KMS-11 (cell line): ENCODE results near the gene TBCD.

ENCODE experiments used
- H2AFZ ChIP-seq: fragments of 200-600 bp; sonication (generic); 2 replicates; pipeline ENCODE4 v1.6.1; 2016; ENCODE audit warnings: antibody characterized with exemption, mixed run types, low read depth
- H3K27ac ChIP-seq: fragments of 200-600 bp; sonication (generic); 2 replicates; pipeline ENCODE4 v1.6.1; 2016; ENCODE audit warnings: mild to moderate bottlenecking, mixed run types
- H3K27me3 ChIP-seq: fragments of 200-600 bp; sonication (generic); 2 replicates; pipeline ENCODE4 v1.6.1; 2017; ENCODE audit warnings: mild to moderate bottlenecking, low read depth, mixed run types, moderate library complexity; ENCODE audit not compliant: insufficient read depth
- H3K36me3 ChIP-seq: fragments of 200-600 bp; sonication (generic); 2 replicates; pipeline ENCODE4 v1.6.1; 2017; ENCODE audit warnings: mild to moderate bottlenecking, mixed run types; ENCODE audit not compliant: insufficient read depth
- H3K4me1 ChIP-seq: fragments of 200-600 bp; sonication (generic); 2 replicates; pipeline ENCODE4 v1.6.1; 2016; ENCODE audit warnings: mild to moderate bottlenecking, low read depth, mixed run types; ENCODE audit not compliant: poor library complexity, severe bottlenecking
- H3K4me2 ChIP-seq: fragments of 200-600 bp; sonication (generic); 2 replicates; pipeline ENCODE4 v1.7.0; 2016; ENCODE audit warnings: mild to moderate bottlenecking, mixed run types
- H3K4me3 ChIP-seq: fragments of 200-600 bp; sonication (generic); IDR thresholded peaks from 2 replicates; pipeline ENCODE4 v1.6.1; 2017; ENCODE audit warnings: low read depth, low read length, mixed read lengths; ENCODE audit not compliant: insufficient read depth
- H3K79me2 ChIP-seq: fragments of 200-600 bp; sonication (generic); 2 replicates; pipeline ENCODE4 v1.6.1; 2016; ENCODE audit warnings: low read depth, mixed run types; ENCODE audit not compliant: insufficient read depth
- H3K9ac ChIP-seq: fragments of 200-600 bp; sonication (generic); 2 replicates; pipeline ENCODE4 v1.6.1; 2016; ENCODE audit warnings: mild to moderate bottlenecking, mixed run types
- H4K20me1 ChIP-seq: fragments of 200-600 bp; sonication (generic); 2 replicates; pipeline ENCODE4 v1.6.1; 2016; ENCODE audit warnings: mild to moderate bottlenecking, mixed run types; ENCODE audit not compliant: insufficient read depth
- TF ChIP-seq, protein P1 (sequence below): fragments of 200-600 bp; sonication (generic); conservative IDR thresholded peaks from 2 replicates; pipeline ENCODE4 v1.6.1; 2017; ENCODE audit warnings: low read depth, mild to moderate bottlenecking, antibody characterized with exemption, low read length, moderate library complexity, mixed read lengths

The TBCD gene

GRCh38 chr17:82828875-82829487 is 77.1 kb downstream of the TBCD start:
- H3K4me1 ChIP-seq, result no peaks in the 10 kb centered on the region
- H4K20me1 ChIP-seq, result no peaks in the 10 kb centered on the region
- H2AFZ ChIP-seq, result no peak overlapping the region
- H3K27ac ChIP-seq, result no peak overlapping the region
- no peaks in the 10 kb centered on the region for H3K27me3 ChIP-seq
- no peak overlapping the region for H3K9ac ChIP-seq
- no peak overlapping the region for H3K4me3 ChIP-seq
- no peak overlapping the region for H3K4me2 ChIP-seq
- H3K79me2 ChIP-seq, result no peaks in the 10 kb centered on the region
- TF ChIP-seq, protein P1, sequence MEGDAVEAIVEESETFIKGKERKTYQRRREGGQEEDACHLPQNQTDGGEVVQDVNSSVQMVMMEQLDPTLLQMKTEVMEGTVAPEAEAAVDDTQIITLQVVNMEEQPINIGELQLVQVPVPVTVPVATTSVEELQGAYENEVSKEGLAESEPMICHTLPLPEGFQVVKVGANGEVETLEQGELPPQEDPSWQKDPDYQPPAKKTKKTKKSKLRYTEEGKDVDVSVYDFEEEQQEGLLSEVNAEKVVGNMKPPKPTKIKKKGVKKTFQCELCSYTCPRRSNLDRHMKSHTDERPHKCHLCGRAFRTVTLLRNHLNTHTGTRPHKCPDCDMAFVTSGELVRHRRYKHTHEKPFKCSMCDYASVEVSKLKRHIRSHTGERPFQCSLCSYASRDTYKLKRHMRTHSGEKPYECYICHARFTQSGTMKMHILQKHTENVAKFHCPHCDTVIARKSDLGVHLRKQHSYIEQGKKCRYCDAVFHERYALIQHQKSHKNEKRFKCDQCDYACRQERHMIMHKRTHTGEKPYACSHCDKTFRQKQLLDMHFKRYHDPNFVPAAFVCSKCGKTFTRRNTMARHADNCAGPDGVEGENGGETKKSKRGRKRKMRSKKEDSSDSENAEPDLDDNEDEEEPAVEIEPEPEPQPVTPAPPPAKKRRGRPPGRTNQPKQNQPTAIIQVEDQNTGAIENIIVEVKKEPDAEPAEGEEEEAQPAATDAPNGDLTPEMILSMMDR, result no peak
- no peaks in the 10 kb centered on the region for H3K36me3 ChIP-seq

DNA sequence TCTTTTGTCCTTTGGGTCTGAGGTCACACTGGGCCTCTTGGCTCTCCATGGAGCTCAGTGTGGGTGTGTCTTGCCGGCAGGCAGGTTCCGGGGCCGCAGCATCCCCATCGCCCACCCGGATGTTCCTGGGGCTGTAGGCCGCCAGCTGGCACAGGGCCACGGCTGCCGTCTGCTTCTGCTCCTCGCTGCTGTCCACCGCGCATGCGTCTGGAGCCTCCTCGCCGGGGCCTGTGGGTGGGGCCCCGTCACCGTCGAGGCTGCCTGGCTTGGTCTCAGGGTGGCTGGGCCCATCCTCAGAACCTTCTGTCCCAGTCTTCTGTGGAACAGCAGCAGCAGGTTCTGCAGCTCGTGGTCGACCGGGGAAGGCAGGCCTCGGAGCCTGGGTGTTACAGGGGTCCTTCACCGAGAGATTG is 78.4 kb downstream of the TBCD start:
- TF ChIP-seq, protein P1, result no peak
- H3K4me2 ChIP-seq, result no peak overlapping the region

DNA sequence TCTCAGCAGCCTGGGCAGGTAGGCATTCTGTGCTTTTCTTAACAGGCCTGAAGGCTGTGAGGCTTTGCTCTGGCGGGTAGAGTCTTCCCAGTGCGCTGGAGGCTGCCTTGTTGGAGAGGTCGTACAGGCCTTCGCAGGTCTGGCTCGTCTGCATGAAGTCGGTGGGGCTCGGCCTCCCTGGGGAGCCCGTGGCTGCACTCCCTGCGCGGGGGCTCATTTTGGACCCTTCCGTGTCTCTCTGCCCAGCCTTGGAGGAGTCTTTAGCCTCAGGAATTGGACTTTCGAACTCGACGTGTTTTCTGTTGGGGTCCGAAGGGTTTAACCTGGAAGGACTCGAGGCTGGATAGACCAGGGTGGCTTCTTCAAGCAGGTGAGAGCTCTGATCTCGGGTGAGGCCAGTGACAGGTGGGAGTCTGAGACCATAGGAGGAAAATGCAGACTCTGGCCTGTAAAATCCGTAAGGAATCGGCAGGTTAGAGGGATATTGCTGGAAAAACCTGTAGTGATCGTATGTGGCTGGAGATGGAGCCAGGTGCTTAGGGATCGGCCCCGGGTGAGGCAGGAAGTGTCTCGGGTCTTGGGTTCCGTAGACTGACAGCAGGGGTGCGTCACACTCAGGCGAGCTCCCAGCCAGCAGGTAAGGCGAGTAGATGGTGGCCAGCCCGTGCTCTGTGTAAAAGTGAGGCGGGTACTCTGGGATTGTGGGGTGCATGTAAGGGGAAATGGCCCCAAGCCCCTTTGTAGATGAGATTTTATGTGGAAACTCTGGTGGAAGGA is 79.4 kb downstream of the TBCD start:
- H3K27ac ChIP-seq, result no peak overlapping the region
- TF ChIP-seq, protein P1, result no peak
- no peaks in the 10 kb centered on the region for H4K20me1 ChIP-seq
- H3K4me2 ChIP-seq, result no peak overlapping the region
- no peak overlapping the region for H3K9ac ChIP-seq
- no peaks in the 10 kb centered on the region for H3K27me3 ChIP-seq
- H3K79me2 ChIP-seq, result no peaks in the 10 kb centered on the region
- no peaks in the 10 kb centered on the region for H3K36me3 ChIP-seq
- H2AFZ ChIP-seq, result no peak overlapping the region
- H3K4me3 ChIP-seq, result no peak overlapping the region
- H3K4me1 ChIP-seq, result no peaks in the 10 kb centered on the region

More for the DNA sequence above, 78.4 kb downstream of the TBCD start:
- H3K4me3 ChIP-seq, result no peak overlapping the region
- no peaks in the 10 kb centered on the region for H3K36me3 ChIP-seq
- no peaks in the 10 kb centered on the region for H3K27me3 ChIP-seq
- no peak overlapping the region for H3K27ac ChIP-seq
- H4K20me1 ChIP-seq, result no peaks in the 10 kb centered on the region
- H3K9ac ChIP-seq, result no peak overlapping the region
- no peak overlapping the region for H2AFZ ChIP-seq
- H3K79me2 ChIP-seq, result no peaks in the 10 kb centered on the region
- no peaks in the 10 kb centered on the region for H3K4me1 ChIP-seq

DNA sequence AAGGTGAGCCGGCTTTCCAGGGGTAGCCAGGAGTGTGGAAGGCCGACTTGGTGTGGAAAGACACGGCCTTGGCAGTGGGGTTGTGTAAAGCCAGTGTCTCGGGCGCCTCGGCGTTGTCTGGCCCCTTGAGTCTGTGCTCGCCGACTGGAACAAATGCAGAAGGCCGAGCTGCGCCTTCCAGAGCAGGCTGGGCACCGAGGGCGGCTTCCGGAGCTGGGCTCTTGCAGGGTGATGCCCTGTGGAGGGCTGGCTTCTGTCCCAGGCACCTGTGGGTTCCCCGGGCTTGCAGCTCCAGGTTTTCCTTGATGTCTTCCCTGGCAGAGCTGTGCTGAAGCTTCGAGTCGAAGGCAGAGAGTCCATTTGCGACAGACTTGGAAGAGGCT is 79.9 kb downstream of the TBCD start:
- Histone ChIP-seq H4K20me1 (no peaks in the 10 kb centered on the region), H3K4me2 (no peak overlapping the region), H2AFZ (no peak overlapping the region), H3K9ac (no peak overlapping the region), H3K79me2 (no peaks in the 10 kb centered on the region), H3K27ac (no peak overlapping the region), H3K36me3 (no peaks in the 10 kb centered on the region), H3K4me3 (no peak overlapping the region), H3K27me3 (no peaks in the 10 kb centered on the region), H3K4me1 (no peaks in the 10 kb centered on the region)
- TF ChIP-seq, protein P1, result no peak
